Vagina (tissue), 2 donors: Measurements from ENCODE around the gene PRR5L.

ENCODE experiments used
- POLR2A ChIP-seq, 2 donors: fragments of 450-650 bp; IDR thresholded peaks; one replicate each; pipeline ENCODE4 v1.6.1; 2017; ENCODE audit warnings: antibody characterized with exemption in 2 of 2, mild to moderate bottlenecking in 2 of 2, moderate library complexity in 2 of 2
- POLR2AphosphoS5 ChIP-seq, 2 donors: sonication (generic); formaldehyde crosslinking; IDR thresholded peaks; one replicate each; pipeline ENCODE4 v1.9.0; 2017; ENCODE audit warnings: antibody characterized with exemption in 2 of 2, mild to moderate bottlenecking in 2 of 2, low read depth in 1 of 2; ENCODE audit not compliant: insufficient read depth in 1 of 2

DNA sequence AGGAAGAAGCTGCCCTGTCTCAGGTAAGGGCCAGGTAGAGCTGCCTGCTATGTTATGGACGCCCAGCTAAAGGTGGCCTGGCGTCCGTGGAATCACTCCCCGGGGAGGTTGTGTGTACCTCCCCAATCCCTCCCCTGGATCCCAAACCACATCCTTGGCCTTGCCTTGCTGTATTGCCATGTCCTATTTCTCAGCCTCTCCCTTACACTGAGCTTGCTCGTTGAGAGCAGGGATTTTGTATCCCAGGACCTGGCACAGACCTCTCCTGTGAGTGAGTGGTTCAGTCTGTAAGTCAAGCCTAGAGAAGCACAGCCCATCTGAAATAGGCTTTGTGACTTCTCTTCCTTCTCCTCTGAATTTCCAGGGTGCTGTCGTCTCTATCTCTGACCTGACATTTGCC is 160.1 kb downstream of the PRR5L start:
- TF ChIP-seq POLR2AphosphoS5 (IDR thresholded peaks at IDR 0.05; ENCODE audit: insufficient read depth in 1 of 2, low read depth in 1 of 2): no peak
- no peak for TF ChIP-seq POLR2A (IDR thresholded peaks at IDR 0.05)
